Mammary epithelial cell (primary cell): ENCODE results near the gene SRXN1.

Source experiments
- EZH2 ChIP-seq: IDR thresholded peaks from 2 replicates; pipeline ENCODE4 v1.6.1; 2012; ENCODE audit warnings: low read length, inconsistent platforms, borderline replicate concordance
- TF ChIP-seq, protein P1 (sequence below), 2 donors: IDR thresholded peaks in 1 of 2; conservative IDR thresholded peaks in 1 of 2; 2 replicates each; pipeline ENCODE4 v1.5.1; 2011 to 2012; ENCODE audit warnings: inconsistent platforms in 2 of 2, low read length in 2 of 2, mild to moderate bottlenecking in 2 of 2, control low read depth in 1 of 2, low read depth in 1 of 2; ENCODE audit not compliant: insufficient read depth in 1 of 2; ENCODE audit errors: extremely low read depth in 1 of 2

DNA sequence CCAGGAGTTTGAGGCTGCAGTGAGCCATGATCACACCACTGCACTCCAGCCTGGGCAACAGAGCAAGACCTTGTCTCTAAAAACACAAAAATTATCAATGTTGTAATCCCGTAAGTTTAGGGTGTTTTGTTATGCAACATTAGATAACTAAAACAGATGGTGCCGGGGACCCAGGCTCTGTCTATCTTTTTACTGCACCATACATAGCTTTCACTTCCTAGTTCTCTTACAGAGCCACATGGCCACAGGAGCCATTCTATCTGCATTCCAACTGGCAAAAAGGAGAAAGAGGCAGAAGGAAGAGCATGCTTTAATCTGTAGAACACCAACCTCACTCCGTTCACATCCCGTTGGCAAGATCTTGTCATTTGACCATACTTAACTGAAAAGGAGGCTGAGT is 37.5 kb downstream of the SRXN1 start:
- TF ChIP-seq, protein P1, sequence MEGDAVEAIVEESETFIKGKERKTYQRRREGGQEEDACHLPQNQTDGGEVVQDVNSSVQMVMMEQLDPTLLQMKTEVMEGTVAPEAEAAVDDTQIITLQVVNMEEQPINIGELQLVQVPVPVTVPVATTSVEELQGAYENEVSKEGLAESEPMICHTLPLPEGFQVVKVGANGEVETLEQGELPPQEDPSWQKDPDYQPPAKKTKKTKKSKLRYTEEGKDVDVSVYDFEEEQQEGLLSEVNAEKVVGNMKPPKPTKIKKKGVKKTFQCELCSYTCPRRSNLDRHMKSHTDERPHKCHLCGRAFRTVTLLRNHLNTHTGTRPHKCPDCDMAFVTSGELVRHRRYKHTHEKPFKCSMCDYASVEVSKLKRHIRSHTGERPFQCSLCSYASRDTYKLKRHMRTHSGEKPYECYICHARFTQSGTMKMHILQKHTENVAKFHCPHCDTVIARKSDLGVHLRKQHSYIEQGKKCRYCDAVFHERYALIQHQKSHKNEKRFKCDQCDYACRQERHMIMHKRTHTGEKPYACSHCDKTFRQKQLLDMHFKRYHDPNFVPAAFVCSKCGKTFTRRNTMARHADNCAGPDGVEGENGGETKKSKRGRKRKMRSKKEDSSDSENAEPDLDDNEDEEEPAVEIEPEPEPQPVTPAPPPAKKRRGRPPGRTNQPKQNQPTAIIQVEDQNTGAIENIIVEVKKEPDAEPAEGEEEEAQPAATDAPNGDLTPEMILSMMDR (conservative IDR thresholded peaks at IDR 0.05 in 1 of 2, IDR thresholded peaks at IDR 0.05 in 1 of 2; ENCODE audit: extremely low read depth in 1 of 2, insufficient read depth in 1 of 2, low read depth in 1 of 2, low read length in 2 of 2) = no peak
- no peak for TF ChIP-seq EZH2
